DMS79 treated with DMSO at 0.1 percent for 48 hours (cell line): Measurements from ENCODE around the gene TRMT1.
A peak's percentile ranks its signal among the peaks of the same experiment; 100 is the strongest.

Experiments used
- DNase-seq: peaks from one replicate; lab custom pipeline; 2025; lab: John Stamatoyannopoulos, UW

TRMT1 gene

GRCh38 chr19:13070425-13071140 is 46.0 kb downstream of the TRMT1 start:
- no peak for DNase-seq

DNA sequence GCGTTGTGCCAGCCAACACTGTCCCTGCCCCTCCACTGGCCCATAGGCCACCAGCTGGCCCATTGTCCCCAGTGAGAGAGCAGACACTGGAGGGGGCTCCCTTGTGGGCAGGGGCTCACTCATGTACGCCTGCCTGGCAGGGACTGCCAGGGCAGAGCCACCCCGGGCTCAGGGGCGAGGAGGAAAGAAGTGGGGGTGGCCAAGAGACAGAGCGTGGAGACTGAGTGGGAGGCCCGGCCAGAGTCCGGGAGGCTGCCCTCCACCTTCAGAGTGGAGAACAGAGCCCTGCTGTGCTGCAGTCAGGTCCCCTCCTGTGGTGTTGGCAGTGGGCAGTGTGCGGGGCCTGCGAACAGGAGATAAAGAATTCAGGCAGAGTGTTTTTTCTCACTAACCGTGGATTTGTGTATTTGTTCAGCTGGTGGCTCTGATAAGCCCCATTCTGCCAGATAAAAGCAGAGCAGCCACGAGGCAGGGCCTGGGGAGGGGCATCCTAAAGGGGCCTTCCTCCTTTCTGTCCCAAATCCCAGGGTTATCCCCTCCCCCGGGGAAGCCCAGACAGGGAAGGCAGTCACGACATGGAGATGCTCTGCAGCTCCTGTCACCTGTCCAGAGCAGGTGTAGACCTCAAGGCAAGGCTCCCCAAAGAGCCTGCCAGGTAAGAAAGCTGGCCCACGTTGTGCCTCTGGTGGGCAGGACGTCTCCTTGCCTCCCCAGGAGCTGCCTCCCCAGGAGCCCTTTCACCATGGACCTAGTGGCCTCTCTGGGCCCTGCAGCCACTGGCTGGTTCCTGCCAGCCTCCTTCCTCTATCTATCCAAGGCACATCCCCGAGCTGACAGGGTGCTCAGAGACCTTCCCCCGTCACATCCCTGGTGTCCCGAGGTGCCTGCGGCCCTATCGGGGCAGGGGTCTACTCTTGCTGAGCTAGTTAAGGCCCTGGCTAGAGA is 46.9 kb downstream of the TRMT1 start:
- no peak for DNase-seq

GRCh38 chr19:13068085-13068846 is 48.3 kb downstream of the TRMT1 start:
- DNase-seq = no peak

- DNase-seq = no peak
Measured at GRCh38 chr19:13066933-13067807, 49.4 kb downstream of the TRMT1 start.

GRCh38 chr19:13066226-13066625 is 50.3 kb downstream of the TRMT1 start:
- DNase-seq = no peak

DNA sequence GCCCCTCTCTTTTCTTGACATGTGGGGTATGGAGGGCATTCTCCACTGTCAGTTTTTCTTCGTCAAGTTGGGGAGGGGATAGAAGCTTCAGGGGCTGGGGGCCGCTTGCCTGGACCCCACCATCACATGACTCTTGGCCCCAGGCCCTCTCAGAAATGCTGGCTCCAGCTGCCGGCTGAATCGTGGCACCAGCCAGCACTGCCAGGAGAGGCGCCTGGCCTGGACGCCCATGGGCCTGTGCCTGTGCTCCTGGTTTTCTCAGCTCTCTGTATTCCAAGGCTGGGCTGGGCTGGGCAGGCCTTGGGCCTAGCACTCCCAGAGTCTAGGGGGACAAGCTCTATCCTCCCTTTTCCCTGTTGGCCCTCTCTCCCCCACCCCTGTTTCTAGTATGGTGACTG is 52.4 kb downstream of the TRMT1 start:
- DNase-seq = no peak

DNA sequence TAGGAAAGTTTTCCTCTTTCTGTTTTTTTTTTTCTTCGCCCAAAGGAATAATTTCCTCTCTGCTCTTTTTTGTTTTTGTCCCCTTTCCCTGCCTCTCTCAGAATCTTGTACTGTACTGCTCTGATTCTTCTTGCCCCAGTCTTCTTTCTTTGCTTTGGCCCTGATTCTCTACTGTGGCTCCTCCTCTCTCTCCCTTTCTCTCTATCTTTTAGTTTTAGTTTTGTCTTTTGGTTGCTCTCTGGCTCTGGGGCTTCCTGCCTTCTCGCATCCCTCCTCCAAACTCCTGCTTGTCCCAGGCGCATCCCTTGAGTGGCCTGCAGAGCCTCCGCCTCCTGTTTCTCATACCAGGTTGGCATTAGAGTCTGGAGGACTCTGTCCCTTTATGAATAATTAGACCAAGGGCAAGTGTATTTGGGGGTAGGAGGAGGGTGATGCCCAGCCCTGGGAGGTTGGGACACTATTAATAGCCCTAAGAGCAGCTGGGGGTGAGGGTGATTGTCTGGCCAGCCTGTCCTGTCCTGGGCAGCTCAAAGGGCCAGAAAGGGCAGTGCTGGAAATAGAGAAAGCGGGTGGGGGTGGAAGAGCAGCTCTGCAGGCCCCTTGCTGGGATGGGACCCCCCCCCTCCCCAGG is 53.0 kb downstream of the TRMT1 start:
- DNase-seq = no peak

GRCh38 chr19:13062317-13062716 is 54.2 kb downstream of the TRMT1 start:
- no peak for DNase-seq

- DNase-seq = peak; percentile 74
Measured at GRCh38 chr19:13060964-13061927, 55.3 kb downstream of the TRMT1 start.

- DNase-seq = no peak
Measured at GRCh38 chr19:13060233-13060963, 56.1 kb downstream of the TRMT1 start.

DNA sequence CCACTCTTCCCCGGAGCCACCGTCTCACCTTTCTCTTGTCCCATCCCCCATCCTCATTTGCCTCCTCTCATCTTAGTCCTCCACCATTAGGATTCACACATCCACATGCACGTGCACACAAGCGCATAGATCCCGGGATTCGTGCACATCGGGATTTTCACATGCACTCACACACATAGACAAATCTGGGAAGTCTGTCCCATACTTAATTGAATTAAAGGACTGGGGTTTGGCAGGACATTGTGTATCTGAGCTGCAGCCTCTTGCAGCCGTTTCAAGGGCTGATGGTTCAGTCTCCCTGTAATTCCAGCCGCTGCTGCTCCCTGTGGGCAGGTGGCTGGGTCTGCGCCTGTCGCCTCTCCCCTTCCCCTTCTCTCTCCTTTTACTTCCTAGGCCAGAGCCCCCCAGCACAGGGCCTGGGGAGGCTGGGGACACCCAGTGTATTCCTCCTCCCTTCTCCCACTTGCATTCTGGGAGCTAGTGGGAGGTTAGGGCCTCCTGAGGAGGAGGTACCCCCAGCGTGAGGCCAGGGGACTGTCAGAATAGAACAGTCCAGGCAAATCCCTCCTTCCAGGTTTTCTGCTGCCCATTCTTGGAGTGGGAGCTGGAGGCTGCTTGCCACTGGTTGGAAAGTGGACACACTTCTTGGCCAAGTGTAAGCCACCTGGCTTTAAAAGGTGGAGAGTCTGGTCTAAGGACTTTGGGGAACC is 57.4 kb downstream of the TRMT1 start:
- peak; percentile 14 for DNase-seq

DNA sequence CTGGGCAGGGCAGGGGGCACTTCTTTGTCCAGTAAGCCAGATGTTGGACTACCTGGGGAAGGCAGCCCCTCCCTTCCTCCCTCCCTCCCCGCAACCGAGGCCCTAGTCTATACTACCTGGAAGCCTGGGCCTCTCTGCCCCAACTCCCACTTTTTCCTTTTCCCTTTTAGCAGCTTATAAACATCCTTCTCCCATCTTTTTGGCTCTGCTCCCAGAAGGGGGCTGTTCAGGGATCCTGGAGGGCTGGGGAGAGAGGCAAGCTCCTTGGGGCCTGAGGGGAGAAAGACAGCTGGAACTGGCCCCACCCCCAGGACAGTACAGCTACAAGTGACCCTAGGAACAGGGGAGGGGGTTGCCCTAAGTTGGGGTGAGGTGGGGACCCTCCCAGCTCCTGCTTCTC is 58.8 kb downstream of the TRMT1 start:
- peak; percentile 79 for DNase-seq

DNA sequence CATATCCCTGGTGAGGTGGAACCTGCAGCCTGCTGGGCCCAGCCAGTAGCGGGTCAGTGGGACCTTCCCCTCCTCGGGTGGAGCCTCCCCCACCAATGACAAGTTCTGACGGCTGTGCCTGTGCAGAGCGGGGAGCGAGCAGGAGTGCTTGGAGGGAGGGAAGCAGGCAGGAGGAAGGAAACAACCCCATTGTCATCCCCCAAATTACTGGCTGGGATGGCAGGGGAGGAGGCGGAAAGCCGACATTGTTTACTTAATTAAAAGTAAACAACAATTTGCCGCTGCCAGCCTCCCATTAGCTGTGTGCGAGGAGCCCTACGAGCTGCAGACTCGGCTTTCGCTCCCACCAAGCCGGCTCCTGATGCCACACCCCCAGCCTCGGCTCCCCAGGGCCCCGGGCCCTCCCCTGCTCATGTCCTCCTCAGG is 59.4 kb downstream of the TRMT1 start:
- peak; percentile 60 for DNase-seq

- peak; percentile 94 for DNase-seq
Measured at GRCh38 chr19:13056052-13056660, 60.4 kb downstream of the TRMT1 start.

- peak; percentile 54 for DNase-seq
Measured at GRCh38 chr19:13055213-13056051, 61.1 kb downstream of the TRMT1 start.
